ENCODE measurements around the gene TOR1AIP2. TPM values are rescaled to one million over a fixed set of nuclear protein-coding genes. Genes with fewer than 3 reads are reported as not detected.
"Not testable (repeated sequence)": the region's sequence is repeated elsewhere in the genome, so short reads cannot be mapped to it uniquely, and the experiment has no call there.

The TOR1AIP2 gene
- total and polyA plus RNA-seq, 2 donors (not counting 3 experiments of a cell fraction or from before 2014, with no cell fraction given): 18.6 to 101 TPM

- ChIA-PET POLR2A (interaction anchor here (0.7 kb wide), 1 partner anchor 301 kb away, joined by 3 read pairs; no protein-coding TSS in a partner anchor), CTCF (interaction anchor here (1.3 to 20.1 kb wide), 3 partner anchors 9 to 97 kb away, joined by 3 to 1591 read pairs (median 18); no protein-coding TSS in a partner anchor)
- FAIRE-seq: no peak
- intact Hi-C loops (cut with micrococcal nuclease): no loop called here
- no peak overlapping the region for H3K27ac ChIP-seq (ENCODE audit: insufficient read depth, low read depth, low read length)
- no peaks in the 10 kb centered on the region for H3K9me1 ChIP-seq (replicated peaks; ENCODE audit: control insufficient read depth, extremely low read depth, insufficient read depth, low read length)
- H3K4me2 ChIP-seq (ENCODE audit: insufficient read depth, low read length): no peak overlapping the region
- H2AFZ ChIP-seq (ENCODE audit: low read depth, low read length): no peak overlapping the region
- H3K4me3 ChIP-seq (replicated peaks in 1 of 3; ENCODE audit: insufficient read depth in 1 of 3, low read depth in 1 of 3, low read length in 3 of 3): no peak overlapping the region
- dilution Hi-C loops (cut with MboI; ENCODE audit: extremely low pct_ligation_motif_present, low sequenced_read_pairs): no loop called here
- TF ChIP-seq FOS (IDR thresholded peaks at IDR 0.05; ENCODE audit: borderline replicate concordance, insufficient read depth, low read length): no peak
- no peak for TF ChIP-seq MYC (IDR thresholded peaks at IDR 0.05; ENCODE audit: low read depth, low read length)
- TF ChIP-seq, protein P1, sequence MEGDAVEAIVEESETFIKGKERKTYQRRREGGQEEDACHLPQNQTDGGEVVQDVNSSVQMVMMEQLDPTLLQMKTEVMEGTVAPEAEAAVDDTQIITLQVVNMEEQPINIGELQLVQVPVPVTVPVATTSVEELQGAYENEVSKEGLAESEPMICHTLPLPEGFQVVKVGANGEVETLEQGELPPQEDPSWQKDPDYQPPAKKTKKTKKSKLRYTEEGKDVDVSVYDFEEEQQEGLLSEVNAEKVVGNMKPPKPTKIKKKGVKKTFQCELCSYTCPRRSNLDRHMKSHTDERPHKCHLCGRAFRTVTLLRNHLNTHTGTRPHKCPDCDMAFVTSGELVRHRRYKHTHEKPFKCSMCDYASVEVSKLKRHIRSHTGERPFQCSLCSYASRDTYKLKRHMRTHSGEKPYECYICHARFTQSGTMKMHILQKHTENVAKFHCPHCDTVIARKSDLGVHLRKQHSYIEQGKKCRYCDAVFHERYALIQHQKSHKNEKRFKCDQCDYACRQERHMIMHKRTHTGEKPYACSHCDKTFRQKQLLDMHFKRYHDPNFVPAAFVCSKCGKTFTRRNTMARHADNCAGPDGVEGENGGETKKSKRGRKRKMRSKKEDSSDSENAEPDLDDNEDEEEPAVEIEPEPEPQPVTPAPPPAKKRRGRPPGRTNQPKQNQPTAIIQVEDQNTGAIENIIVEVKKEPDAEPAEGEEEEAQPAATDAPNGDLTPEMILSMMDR (IDR thresholded peaks at IDR 0.05; ENCODE audit: extremely low read depth in 1 of 2, insufficient read depth in 1 of 2, low read depth in 1 of 2, low read length in 2 of 2): no peak
- TF ChIP-seq EZH2 (IDR thresholded peaks at IDR 0.05; ENCODE audit: borderline replicate concordance, low read depth, low read length, severe bottlenecking): no peak
- TF ChIP-seq GATA2 (IDR thresholded peaks at IDR 0.05; ENCODE audit: insufficient read depth, insufficient read length, low read depth, low read length): no peak
- TF ChIP-seq, protein P2, sequence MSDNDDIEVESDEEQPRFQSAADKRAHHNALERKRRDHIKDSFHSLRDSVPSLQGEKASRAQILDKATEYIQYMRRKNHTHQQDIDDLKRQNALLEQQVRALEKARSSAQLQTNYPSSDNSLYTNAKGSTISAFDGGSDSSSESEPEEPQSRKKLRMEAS (IDR thresholded peaks at IDR 0.05; ENCODE audit: insufficient read depth, insufficient read length): no peak
- no peak for TF ChIP-seq POLR2AphosphoS5 (IDR thresholded peaks at IDR 0.05; ENCODE audit: insufficient read depth, low read depth, low read length)
- no peak for TF ChIP-seq JUN (IDR thresholded peaks at IDR 0.05; ENCODE audit: borderline replicate concordance, insufficient read depth, insufficient read length, low read depth)
- no peak for TF ChIP-seq POLR2A (IDR thresholded peaks at IDR 0.05; ENCODE audit: low read depth, low read length)
- H3K27me3 ChIP-seq (ENCODE audit: control insufficient read depth in 2 of 2, insufficient read depth in 2 of 2, low read length in 2 of 2): peaks cover 6 to 9% of the 10 kb centered on the region in 2 experiments
- BruUV-seq (replicated peaks): no TSS peak
- DNase-seq (ENCODE audit: low read depth, low spot score): no peak
- H3K9me3 ChIP-seq (replicated peaks; ENCODE audit: control insufficient read depth, insufficient read depth, low read length): no peaks in the 10 kb centered on the region
- H4K20me1 ChIP-seq (replicated peaks; ENCODE audit: control insufficient read depth, extremely low read depth, insufficient read depth, low read length): no peaks in the 10 kb centered on the region
- no peaks in the 10 kb centered on the region for H3K79me2 ChIP-seq (ENCODE audit: control insufficient read depth, insufficient read depth, low read length)
- H3K4me1 ChIP-seq (ENCODE audit: control insufficient read depth, extremely low read depth, insufficient read depth, low read length): no peaks in the 10 kb centered on the region
- no peak overlapping the region for H3K9ac ChIP-seq (replicated peaks; ENCODE audit: extremely low read depth, insufficient read depth, low read length)
- no peaks in the 10 kb centered on the region for H3K36me3 ChIP-seq (ENCODE audit: control insufficient read depth in 2 of 2, extremely low read depth in 1 of 2, insufficient read depth in 2 of 2, low read length in 2 of 2)
These were observed 72.1 kb downstream of the TOR1AIP2 start for GRCh38 chr1:179805291-179806195.

- dilution Hi-C loops (cut with MboI; ENCODE audit: extremely low pct_ligation_motif_present, low sequenced_read_pairs); BruUV-seq (replicated peaks); FAIRE-seq; H3K4me3 ChIP-seq (replicated peaks in 1 of 3; ENCODE audit: insufficient read depth in 1 of 3, low read depth in 1 of 3, low read length in 3 of 3); H3K9ac ChIP-seq (replicated peaks; ENCODE audit: extremely low read depth, insufficient read depth, low read length); H4K20me1 ChIP-seq (replicated peaks; ENCODE audit: control insufficient read depth, extremely low read depth, insufficient read depth, low read length); intact Hi-C loops (cut with micrococcal nuclease); H3K4me1 ChIP-seq (ENCODE audit: control insufficient read depth, extremely low read depth, insufficient read depth, low read length); H3K9me3 ChIP-seq (replicated peaks; ENCODE audit: control insufficient read depth, insufficient read depth, low read length); H3K9me1 ChIP-seq (replicated peaks; ENCODE audit: control insufficient read depth, extremely low read depth, insufficient read depth, low read length); H3K79me2 ChIP-seq (ENCODE audit: control insufficient read depth, insufficient read depth, low read length); H3K27me3 ChIP-seq (ENCODE audit: control insufficient read depth in 2 of 2, insufficient read depth in 2 of 2, low read length in 2 of 2); POLR2A ChIA-PET; H2AFZ ChIP-seq (ENCODE audit: low read depth, low read length); H3K36me3 ChIP-seq (ENCODE audit: control insufficient read depth in 2 of 2, extremely low read depth in 1 of 2, insufficient read depth in 2 of 2, low read length in 2 of 2); DNase-seq (ENCODE audit: low read depth, low spot score); H3K27ac ChIP-seq (ENCODE audit: insufficient read depth, low read depth, low read length); H3K4me2 ChIP-seq (ENCODE audit: insufficient read depth, low read length): not testable (repeated sequence)
- CTCF ChIA-PET: interaction anchor here (3.3 to 20.1 kb wide), 2 partner anchors 10 to 96 kb away, joined by 18 to 1591 read pairs; no protein-coding TSS in a partner anchor
These were observed 73.2 kb downstream of the TOR1AIP2 start for GRCh38 chr1:179804417-179804816.

Measured in endothelial cell of umbilical vein (primary cell).